ENCODE measurements around the gene ZNF628.

Gene ZNF628

DNA sequence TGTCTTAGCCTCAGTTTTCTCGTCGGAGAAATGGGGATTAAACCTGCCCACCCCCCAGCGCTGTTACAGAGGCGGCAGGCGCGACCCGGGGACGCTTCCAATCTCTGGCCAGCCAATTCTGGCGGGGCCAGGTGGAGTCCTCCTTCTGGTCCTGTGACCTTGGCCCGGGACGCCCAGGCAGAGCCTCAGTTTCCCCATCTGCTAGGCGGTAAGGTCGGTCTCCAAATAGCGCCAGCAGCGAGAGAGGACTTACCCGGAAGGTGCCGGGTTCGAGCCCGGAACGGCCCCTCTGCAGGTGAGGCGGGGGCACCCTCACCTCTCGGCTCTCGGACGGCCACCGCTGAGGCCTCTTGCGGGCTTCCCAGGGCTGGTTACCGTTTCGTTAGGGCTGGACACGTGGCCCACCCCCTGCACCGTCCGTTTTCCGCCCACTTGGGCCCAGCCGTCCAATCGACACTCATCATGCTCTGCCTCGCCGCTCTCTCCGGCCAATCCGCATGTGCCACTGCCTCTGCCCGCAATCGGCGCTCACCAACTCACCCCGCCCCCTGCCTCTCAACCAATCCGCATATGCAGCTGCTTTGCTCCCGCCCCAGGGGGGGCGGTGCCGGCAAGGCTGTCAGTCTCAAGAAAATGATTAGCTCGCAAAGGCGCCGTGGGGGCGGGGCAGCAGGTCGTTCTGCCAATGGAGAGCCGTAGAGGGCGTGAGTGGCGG, 15.0 kb upstream of the ZNF628 start, which contains the start of gene ISOC2:
ISOC2 (minus strand) TSS at position 384 of the 715 bp plus-strand sequence. CDS start 5,156 bp downstream, outside the sequence.
- Histone ChIP-seq H3K9me3 (ENCODE audit: control insufficient read depth, insufficient read depth, low read length) (no peaks in the 10 kb centered on the region), H3K4me1 (ENCODE audit: control insufficient read depth, insufficient read depth, low read length) (peaks cover 10% of the 10 kb centered on the region), H3K9ac (ENCODE audit: low read depth, low read length) (peak within 1 kb of the TSS; percentile 90), H3K36me3 (ENCODE audit: control insufficient read depth, insufficient read depth, low read length) (peaks cover 4% of the 10 kb centered on the region), H3K27me3 (ENCODE audit: control insufficient read depth, insufficient read depth, low read length) (peaks cover 3% of the 10 kb centered on the region), H3K4me3 (ENCODE audit: low read depth, low read length) (peak within 1 kb of the TSS; percentile 85)

DNA sequence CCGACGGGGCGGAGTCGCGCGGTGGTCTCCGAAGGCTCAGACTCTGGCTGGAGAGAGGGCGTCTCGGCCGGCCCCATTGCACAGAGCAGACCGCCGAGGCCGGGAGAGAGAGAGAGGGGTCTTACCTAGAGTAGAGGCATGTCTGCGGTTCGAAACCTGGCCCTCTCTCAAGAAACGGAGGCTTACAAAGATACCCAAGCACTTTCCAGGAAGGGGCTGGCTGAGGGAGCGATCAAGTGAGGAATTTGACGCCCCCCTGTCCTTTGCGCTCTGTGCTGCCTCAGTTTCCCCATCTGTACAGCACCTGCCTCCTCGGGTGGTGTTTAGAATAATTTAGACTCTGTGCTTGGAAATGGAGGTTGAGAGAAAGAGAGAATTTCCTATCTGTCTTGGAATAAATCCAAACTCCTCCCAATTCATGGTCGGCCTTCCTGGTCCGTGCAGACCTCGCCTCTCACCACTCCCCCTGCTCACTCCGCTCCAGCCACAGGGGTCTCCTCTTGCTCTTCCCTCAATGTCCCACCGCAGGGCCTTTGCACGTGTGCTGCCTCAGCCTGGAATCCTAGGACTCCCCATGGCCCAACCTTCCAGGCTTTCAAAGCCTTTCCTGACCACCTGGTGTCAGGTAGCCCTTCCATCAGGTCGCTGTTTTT, 14.3 kb upstream of the ZNF628 start:
- Histone ChIP-seq H3K36me3 (ENCODE audit: control insufficient read depth, insufficient read depth, low read length) (no peaks in the 10 kb centered on the region), H3K4me1 (ENCODE audit: control insufficient read depth, insufficient read depth, low read length) (peaks cover 10% of the 10 kb centered on the region), H3K9me3 (ENCODE audit: control insufficient read depth, insufficient read depth, low read length) (no peaks in the 10 kb centered on the region), H3K27me3 (ENCODE audit: control insufficient read depth, insufficient read depth, low read length) (peaks cover 3% of the 10 kb centered on the region), H3K9ac (ENCODE audit: low read depth, low read length) (peak overlapping the region; percentile 8), H3K4me3 (ENCODE audit: low read depth, low read length) (peak overlapping the region; percentile 62)

DNA sequence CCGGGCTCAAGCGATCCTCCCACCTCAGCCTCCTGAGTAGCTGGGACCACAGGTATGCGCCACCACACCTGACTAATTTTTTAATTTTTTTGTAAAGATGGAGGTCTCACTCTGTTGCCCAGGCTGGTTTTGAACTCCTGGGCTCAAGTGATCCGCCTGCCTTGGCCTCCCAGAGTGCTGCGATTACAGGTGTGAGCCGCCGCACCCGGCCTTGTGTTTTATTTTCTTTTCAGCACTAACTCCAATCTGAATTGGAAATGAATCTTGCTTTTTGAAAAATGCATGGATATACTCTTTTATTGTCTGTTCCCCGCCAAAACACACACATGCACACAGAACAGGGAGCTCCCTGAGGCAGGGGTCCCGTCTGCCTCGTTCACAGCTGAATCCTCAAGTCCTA, 13.7 kb upstream of the ZNF628 start:
- Histone ChIP-seq H3K9me3 (ENCODE audit: control insufficient read depth, insufficient read depth, low read length) (no peaks in the 10 kb centered on the region), H3K9ac (ENCODE audit: low read depth, low read length) (no peak overlapping the region), H3K4me1 (ENCODE audit: control insufficient read depth, insufficient read depth, low read length) (peaks cover 10% of the 10 kb centered on the region), H3K27me3 (ENCODE audit: control insufficient read depth, insufficient read depth, low read length) (peaks cover 3% of the 10 kb centered on the region), H3K4me3 (ENCODE audit: low read depth, low read length) (no peak overlapping the region), H3K36me3 (ENCODE audit: control insufficient read depth, insufficient read depth, low read length) (no peaks in the 10 kb centered on the region)

DNA sequence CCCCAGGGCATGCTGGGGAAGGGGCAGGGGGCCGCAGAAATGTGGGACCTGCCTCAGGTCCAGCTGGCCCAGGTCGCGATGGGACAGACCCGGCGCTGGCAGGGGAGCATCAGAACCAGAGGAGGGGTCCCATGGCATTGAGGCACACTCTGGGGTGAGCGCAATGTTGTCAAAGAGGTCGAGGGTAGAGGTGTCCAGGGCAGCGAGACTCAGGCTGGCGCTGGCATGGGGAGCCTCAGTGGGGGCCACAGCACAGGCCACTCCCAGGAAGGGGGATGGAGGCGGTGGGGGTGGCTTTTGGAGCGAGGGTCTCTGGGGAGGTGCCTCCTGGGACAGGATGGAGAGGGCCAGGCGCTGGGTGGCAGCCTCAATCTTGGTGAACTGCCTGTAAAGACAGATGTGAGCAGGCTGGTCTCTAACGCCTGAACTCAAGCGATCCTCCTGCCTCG, 12.8 kb upstream of the ZNF628 start:
- H3K27me3 ChIP-seq (ENCODE audit: control insufficient read depth, insufficient read depth, low read length) = peaks cover 3% of the 10 kb centered on the region
- H3K4me1 ChIP-seq (ENCODE audit: control insufficient read depth, insufficient read depth, low read length) = peaks cover 10% of the 10 kb centered on the region
- peak overlapping the region; percentile 12 for H3K9ac ChIP-seq (ENCODE audit: low read depth, low read length)
- no peaks in the 10 kb centered on the region for H3K36me3 ChIP-seq (ENCODE audit: control insufficient read depth, insufficient read depth, low read length)
- H3K4me3 ChIP-seq (ENCODE audit: low read depth, low read length) = peak overlapping the region; percentile 44
- H3K9me3 ChIP-seq (ENCODE audit: control insufficient read depth, insufficient read depth, low read length) = no peaks in the 10 kb centered on the region

DNA sequence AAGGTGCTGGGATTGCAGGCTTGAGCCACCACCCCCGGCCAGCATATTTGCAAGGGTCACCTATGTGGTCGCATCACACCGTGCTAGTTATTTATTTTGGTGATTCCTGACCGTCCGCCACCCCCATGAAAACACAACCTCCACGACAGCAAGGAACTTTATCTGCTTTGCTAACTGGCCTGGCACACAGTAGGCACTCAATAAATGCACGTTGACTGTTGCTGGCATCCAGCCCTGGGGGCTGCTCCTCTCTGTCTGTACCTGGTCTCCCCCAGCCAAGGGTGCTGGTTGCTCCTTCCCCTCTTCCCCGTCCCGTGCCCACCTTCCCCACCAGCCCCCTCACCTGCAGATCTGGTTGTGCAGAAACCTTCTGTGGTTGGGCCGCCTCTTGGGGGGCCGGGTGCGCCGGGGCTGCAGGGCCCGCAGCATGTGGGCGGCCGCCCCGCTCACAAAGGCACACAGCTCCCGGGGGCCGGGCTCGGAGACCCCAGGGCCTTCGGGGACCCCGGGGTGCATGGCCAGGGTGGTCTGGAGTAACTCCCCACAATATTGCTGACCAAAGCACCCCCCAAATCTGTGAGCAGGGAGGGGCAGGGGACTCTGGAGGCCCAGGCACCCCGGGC, 12.3 kb upstream of the ZNF628 start:
- Histone ChIP-seq H3K36me3 (ENCODE audit: control insufficient read depth, insufficient read depth, low read length) (no peaks in the 10 kb centered on the region), H3K9me3 (ENCODE audit: control insufficient read depth, insufficient read depth, low read length) (no peaks in the 10 kb centered on the region), H3K9ac (ENCODE audit: low read depth, low read length) (peak overlapping the region; percentile 12), H3K4me3 (ENCODE audit: low read depth, low read length) (peak overlapping the region; percentile 44), H3K4me1 (ENCODE audit: control insufficient read depth, insufficient read depth, low read length) (peaks cover 10% of the 10 kb centered on the region), H3K27me3 (ENCODE audit: control insufficient read depth, insufficient read depth, low read length) (peaks cover 3% of the 10 kb centered on the region)

DNA sequence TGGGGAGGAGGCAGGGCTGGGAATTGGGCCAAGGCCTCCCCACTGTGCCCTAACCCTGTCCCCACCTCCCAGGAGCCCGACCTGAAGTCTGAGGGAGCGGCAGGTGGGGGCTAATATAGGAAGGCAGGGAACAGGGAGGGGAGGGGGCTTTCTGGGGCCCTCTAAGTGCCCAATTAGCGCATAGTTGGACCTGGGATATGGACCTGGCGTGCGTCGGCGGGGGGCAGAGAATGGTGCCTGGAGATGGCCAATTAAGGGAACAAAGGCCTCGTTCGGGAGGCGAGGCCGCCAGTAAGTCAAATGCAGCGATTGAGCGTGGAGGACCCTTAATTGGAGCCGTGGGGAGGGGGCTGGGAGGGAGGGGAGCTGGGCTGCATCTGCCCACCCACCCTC, 11.8 kb upstream of the ZNF628 start, which contains the start of gene C19orf85:
C19orf85 (minus strand) TSS at position 90 of the 393 bp plus-strand sequence. CDS start 197 bp downstream, outside the sequence.
- Histone ChIP-seq H3K36me3 (ENCODE audit: control insufficient read depth, insufficient read depth, low read length) (no peaks in the 10 kb centered on the region), H3K9me3 (ENCODE audit: control insufficient read depth, insufficient read depth, low read length) (no peaks in the 10 kb centered on the region), H3K4me1 (ENCODE audit: control insufficient read depth, insufficient read depth, low read length) (peaks cover 9% of the 10 kb centered on the region), H3K4me3 (ENCODE audit: low read depth, low read length) (peak within 1 kb of the TSS; percentile 44), H3K27me3 (ENCODE audit: control insufficient read depth, insufficient read depth, low read length) (peaks cover 3% of the 10 kb centered on the region), H3K9ac (ENCODE audit: low read depth, low read length) (peak within 1 kb of the TSS; percentile 12)

DNA sequence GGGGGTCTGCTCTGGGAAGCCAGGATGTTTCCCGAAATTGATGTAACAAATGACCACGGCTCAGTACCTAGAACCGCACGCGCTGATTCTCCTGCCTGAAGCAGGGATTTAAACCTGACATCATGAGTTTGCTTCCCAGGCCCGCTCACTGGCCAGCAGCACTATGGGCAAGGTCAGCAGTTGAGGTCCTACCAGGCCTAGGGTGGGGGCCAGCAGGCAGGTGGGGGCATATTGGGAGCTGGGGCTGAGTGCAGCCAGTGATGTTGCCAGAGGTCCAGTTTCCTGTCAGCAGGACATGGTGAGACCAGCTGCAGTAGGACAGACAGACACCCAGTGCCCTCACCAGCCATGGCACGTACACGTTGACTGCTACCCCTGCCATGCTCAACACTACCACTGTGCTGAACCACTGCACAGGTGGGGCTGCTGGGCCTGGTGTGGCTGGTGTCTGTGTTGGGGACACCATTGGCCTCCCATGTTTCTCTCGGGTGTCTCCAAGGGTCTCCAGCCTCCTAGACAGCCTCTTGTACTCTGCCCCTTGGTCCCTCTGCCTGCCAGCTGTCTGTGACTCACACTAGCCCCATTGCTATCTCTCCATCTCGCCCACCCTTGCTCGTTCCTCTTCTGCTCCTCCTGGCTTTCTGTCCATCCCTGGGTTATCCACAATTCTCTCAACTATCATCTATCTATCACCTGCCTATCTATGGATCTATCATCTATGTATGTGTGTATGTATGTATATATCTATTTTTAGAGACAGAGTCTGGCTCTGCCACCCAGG, 10.8 kb upstream of the ZNF628 start:
- peaks cover 3% of the 10 kb centered on the region for H3K27me3 ChIP-seq (ENCODE audit: control insufficient read depth, insufficient read depth, low read length)
- peaks cover 3% of the 10 kb centered on the region for H3K4me1 ChIP-seq (ENCODE audit: control insufficient read depth, insufficient read depth, low read length)
- H3K9me3 ChIP-seq (ENCODE audit: control insufficient read depth, insufficient read depth, low read length) = no peaks in the 10 kb centered on the region
- H3K4me3 ChIP-seq (ENCODE audit: low read depth, low read length) = no peak overlapping the region
- H3K36me3 ChIP-seq (ENCODE audit: control insufficient read depth, insufficient read depth, low read length) = no peaks in the 10 kb centered on the region
- no peak overlapping the region for H3K9ac ChIP-seq (ENCODE audit: low read depth, low read length)

DNA sequence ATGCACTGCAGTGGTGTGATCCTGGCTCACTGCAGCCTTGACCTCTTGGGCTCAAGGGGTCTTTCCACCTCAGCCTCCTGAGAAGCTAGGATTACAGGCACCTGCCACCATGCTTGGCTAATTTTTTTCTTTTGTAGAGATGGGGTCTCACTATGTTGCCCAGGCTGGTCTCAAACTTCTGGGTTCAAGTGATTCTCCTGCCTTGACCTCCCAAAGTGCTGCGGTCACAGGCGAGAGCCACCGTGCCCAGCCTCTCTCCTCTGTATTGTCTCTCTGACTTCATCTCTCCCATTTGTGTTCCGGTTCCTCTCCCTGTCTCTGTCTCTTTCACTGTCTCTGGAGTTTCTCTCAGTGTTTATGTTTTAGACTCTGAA, 10.2 kb upstream of the ZNF628 start:
- no peak overlapping the region for H3K4me3 ChIP-seq (ENCODE audit: low read depth, low read length)
- H3K9ac ChIP-seq (ENCODE audit: low read depth, low read length) = no peak overlapping the region
- H3K27me3 ChIP-seq (ENCODE audit: control insufficient read depth, insufficient read depth, low read length) = peaks cover 3% of the 10 kb centered on the region
- H3K9me3 ChIP-seq (ENCODE audit: control insufficient read depth, insufficient read depth, low read length) = no peaks in the 10 kb centered on the region
- no peaks in the 10 kb centered on the region for H3K36me3 ChIP-seq (ENCODE audit: control insufficient read depth, insufficient read depth, low read length)
- H3K4me1 ChIP-seq (ENCODE audit: control insufficient read depth, insufficient read depth, low read length) = peaks cover 3% of the 10 kb centered on the region

DNA sequence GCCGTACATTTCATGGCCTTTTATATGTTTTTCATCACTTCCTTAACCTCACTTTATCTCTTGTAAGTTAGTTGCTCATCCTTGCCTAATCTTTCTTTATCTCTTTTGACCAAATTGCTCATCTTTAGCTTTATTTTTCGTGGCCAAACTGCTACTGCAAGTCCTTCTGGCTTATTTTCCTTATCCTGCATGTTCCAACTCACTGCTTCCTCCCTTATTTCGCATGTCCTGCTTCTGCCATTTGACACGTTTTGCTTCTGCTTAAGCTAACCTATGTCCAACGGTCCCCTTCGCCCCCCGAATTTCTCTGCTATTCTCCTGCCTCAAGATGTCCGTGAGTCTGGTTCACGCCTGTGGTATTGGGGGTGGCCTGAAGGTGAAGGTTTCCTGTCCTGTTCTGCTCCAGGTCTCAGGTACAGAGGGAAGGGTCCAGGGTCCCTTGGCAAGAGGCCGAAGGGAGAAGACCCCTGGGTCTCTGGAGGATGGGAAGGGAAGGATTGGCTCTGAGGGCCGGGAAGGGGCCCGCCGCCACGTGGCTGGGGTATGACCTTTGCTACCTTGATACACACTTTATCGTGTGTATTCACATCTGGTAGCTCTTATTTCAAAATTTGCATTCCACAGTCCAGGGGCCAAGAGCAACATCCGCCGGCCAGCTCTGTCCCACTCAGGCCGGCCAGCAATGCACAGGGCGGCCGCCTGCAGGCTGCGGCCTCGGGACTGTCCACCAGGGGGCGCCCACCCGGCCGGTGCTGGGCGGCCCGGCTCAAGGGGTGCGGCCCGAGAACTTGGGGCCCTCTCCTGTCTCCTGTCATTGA, 9.0 kb upstream of the ZNF628 start:
- Histone ChIP-seq H3K9ac (ENCODE audit: low read depth, low read length) (no peak overlapping the region), H3K4me1 (ENCODE audit: control insufficient read depth, insufficient read depth, low read length) (peaks cover 3% of the 10 kb centered on the region), H3K4me3 (ENCODE audit: low read depth, low read length) (no peak overlapping the region), H3K27me3 (ENCODE audit: control insufficient read depth, insufficient read depth, low read length) (peaks cover 3% of the 10 kb centered on the region), H3K36me3 (ENCODE audit: control insufficient read depth, insufficient read depth, low read length) (no peaks in the 10 kb centered on the region), H3K9me3 (ENCODE audit: control insufficient read depth, insufficient read depth, low read length) (no peaks in the 10 kb centered on the region)

DNA sequence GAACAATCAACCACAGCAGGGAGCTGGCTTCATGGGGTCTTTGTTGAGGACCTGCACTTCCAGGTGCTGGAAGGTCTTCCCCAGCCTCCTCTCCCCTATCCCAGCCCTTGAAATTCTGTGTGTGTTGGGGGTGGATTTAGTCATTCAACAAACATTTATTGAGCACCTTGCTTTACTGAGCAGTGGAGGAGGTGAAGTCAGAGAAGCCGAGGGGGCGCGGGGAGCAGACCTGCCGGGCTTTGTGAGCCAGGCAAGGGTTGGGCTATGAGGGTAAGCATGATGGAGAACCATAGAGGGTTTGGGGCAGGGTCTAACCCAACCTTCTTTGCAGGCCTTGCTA, 8.4 kb upstream of the ZNF628 start:
- Histone ChIP-seq H3K4me1 (ENCODE audit: control insufficient read depth, insufficient read depth, low read length) (peaks cover 3% of the 10 kb centered on the region), H3K27me3 (ENCODE audit: control insufficient read depth, insufficient read depth, low read length) (peaks cover 3% of the 10 kb centered on the region), H3K36me3 (ENCODE audit: control insufficient read depth, insufficient read depth, low read length) (no peaks in the 10 kb centered on the region)

DNA sequence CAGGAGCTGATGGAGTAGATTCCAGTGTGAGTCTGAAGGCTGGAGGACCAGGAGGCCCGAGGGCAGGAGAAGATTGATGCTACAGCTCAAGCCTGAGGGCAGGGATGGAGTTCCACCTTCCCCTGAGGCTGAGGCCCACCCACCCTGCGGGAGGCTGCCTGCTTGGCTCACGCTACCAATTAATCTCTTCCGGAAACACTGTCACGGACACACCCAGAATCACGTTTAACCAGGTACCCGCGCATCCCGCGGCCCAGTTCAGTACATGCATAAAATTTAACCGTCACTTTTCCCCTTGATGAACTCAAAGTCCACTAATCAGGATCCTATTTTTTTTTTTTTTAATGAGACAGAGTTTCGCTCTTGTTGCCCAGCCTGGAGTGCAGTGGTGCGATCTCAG, 5.2 kb upstream of the ZNF628 start:
- Histone ChIP-seq H3K4me1 (ENCODE audit: control insufficient read depth, insufficient read depth, low read length) (peaks cover 10% of the 10 kb centered on the region), H3K36me3 (ENCODE audit: control insufficient read depth, insufficient read depth, low read length) (no peaks in the 10 kb centered on the region), H3K9ac (ENCODE audit: low read depth, low read length) (no peak overlapping the region), H3K9me3 (ENCODE audit: control insufficient read depth, insufficient read depth, low read length) (no peaks in the 10 kb centered on the region), H3K4me3 (ENCODE audit: low read depth, low read length) (no peak overlapping the region), H3K27me3 (ENCODE audit: control insufficient read depth, insufficient read depth, low read length) (no peaks in the 10 kb centered on the region)

More for the DNA sequence above, 8.4 kb upstream of the ZNF628 start:
- Histone ChIP-seq H3K9me3 (ENCODE audit: control insufficient read depth, insufficient read depth, low read length) (no peaks in the 10 kb centered on the region), H3K9ac (ENCODE audit: low read depth, low read length) (no peak overlapping the region), H3K4me3 (ENCODE audit: low read depth, low read length) (no peak overlapping the region)
